ENCODE measurements around the gene HOXB9.
A peak's percentile ranks its signal among the peaks of the same experiment; 100 is the strongest.

Gene HOXB9

GRCh38 chr17:48613862-48614694, 12.1 kb downstream of the HOXB9 start:
- H3K4me3 ChIP-seq (ENCODE audit: low read length) = no peak overlapping the region; the same call in 1 of the 2 replicates
- no peak for TF ChIP-seq ZNF274 (IDR thresholded peaks at IDR 0.05; ENCODE audit: low read depth, low read length)

- TF ChIP-seq ZNF274 (IDR thresholded peaks at IDR 0.05; ENCODE audit: low read depth, low read length) = no peak
- H3K4me3 ChIP-seq (ENCODE audit: low read length) = peak overlapping the region; percentile 28; the same call in 1 of the 2 replicates
Measured at GRCh38 chr17:48612854-48613691, 13.1 kb downstream of the HOXB9 start.

- peak overlapping the region; percentile 28; the same call in 1 of the 2 replicates for H3K4me3 ChIP-seq (ENCODE audit: low read length)
- TF ChIP-seq ZNF274 (IDR thresholded peaks at IDR 0.05; ENCODE audit: low read depth, low read length) = no peak
Measured at GRCh38 chr17:48612456-48612853, 13.7 kb downstream of the HOXB9 start.

- TF ChIP-seq ZNF274 (IDR thresholded peaks at IDR 0.05; ENCODE audit: low read depth, low read length) = no peak
- peak overlapping the region; percentile 73 for H3K4me3 ChIP-seq (ENCODE audit: low read length)
Measured at GRCh38 chr17:48611681-48612455, 14.3 kb downstream of the HOXB9 start.

GRCh38 chr17:48611213-48611612, 14.9 kb downstream of the HOXB9 start:
- peak overlapping the region; percentile 73 for H3K4me3 ChIP-seq (ENCODE audit: low read length)
- no peak for TF ChIP-seq ZNF274 (IDR thresholded peaks at IDR 0.05; ENCODE audit: low read depth, low read length)

- H3K4me3 ChIP-seq (ENCODE audit: low read length) = peak within 1 kb of the TSS; percentile 73
- no peak for TF ChIP-seq ZNF274 (IDR thresholded peaks at IDR 0.05; ENCODE audit: low read depth, low read length)
Measured at GRCh38 chr17:48610282-48611211, 15.6 kb downstream of the HOXB9 start, which contains the start of gene HOXB7. HOXB7 (minus strand) TSS chr17:48611017; CDS start chr17:48610918, 99 bp downstream.

- H3K4me3 ChIP-seq (ENCODE audit: low read length) = peak overlapping the region; percentile 73; the same call in 1 of the 2 replicates
- no peak for TF ChIP-seq ZNF274 (IDR thresholded peaks at IDR 0.05; ENCODE audit: low read depth, low read length)
Measured at GRCh38 chr17:48609759-48610281, 16.3 kb downstream of the HOXB9 start.

GRCh38 chr17:48609033-48609432, 17.1 kb downstream of the HOXB9 start:
- no peak overlapping the region for H3K4me3 ChIP-seq (ENCODE audit: low read length)
- no peak for TF ChIP-seq ZNF274 (IDR thresholded peaks at IDR 0.05; ENCODE audit: low read depth, low read length)

GRCh38 chr17:48608494-48608834, 17.7 kb downstream of the HOXB9 start:
- H3K4me3 ChIP-seq (ENCODE audit: low read length) = no peak overlapping the region
- TF ChIP-seq ZNF274 (IDR thresholded peaks at IDR 0.05; ENCODE audit: low read depth, low read length) = no peak

- no peak for TF ChIP-seq ZNF274 (IDR thresholded peaks at IDR 0.05; ENCODE audit: low read depth, low read length)
- H3K4me3 ChIP-seq (ENCODE audit: low read length) = no peak overlapping the region
Measured at GRCh38 chr17:48606892-48607614, 19.1 kb downstream of the HOXB9 start.

- TF ChIP-seq ZNF274 (IDR thresholded peaks at IDR 0.05; ENCODE audit: low read depth, low read length) = no peak
- no peak overlapping the region for H3K4me3 ChIP-seq (ENCODE audit: low read length)
Measured at GRCh38 chr17:48605991-48606891, 19.9 kb downstream of the HOXB9 start.
